NCI-H510A treated with DMSO at 0.1 percent for 48 hours (cell line): Measurements from ENCODE around the gene MEAK7.

Experiments used
- DNase-seq: peaks from one replicate; lab custom pipeline; 2025; lab: John Stamatoyannopoulos, UW

Gene MEAK7

DNA sequence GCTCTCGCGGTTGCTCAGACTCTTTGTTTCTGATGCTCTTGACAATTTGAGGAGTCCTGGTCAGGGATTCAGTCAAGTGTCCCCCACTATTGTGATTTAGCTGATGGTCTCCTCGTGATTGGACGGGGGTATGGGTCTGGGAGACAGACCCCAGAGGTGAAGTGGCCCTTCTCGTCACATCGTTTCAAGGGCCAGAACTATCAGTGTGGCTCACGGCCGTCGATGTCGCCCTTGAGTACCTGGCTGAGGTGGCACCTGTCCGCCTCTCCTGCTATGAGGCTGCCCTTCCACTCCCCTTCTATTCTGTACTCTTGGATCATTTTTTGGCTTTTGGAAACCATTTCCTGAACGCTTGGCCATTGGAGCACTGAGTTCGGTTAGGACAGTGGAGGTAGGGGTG lies 7.4 kb upstream of the MEAK7 start:
- peak; percentile 90 for DNase-seq

DNA sequence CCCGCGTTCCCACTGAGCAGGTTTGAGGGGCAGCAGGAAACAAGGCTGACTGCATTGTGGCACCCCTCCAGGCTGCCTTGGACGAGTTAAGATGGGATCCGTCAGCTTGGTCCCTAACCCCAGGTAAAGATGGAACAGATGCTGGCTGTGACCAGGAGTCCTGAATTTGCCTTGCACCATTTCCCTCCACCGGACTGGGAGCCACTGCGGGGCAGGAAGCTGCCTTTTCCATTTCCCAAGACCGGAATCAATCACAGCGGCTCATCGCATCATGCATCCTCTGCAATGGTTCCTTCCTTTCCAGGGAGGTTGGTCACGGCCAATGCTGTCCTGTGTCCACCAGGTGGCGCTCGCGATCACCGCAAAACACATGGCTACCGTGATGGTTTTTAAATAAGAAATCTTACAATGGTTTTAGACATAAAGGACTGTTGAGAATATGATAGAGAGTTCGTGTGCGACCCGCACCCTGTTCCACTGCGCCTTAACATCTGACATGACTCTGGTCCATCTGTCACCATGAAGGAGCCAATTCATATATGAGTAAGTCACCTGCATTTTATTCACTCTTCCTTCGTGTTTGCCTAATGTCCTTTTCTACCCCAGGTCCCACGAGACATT lies 6.8 kb upstream of the MEAK7 start:
- peak; percentile 96 for DNase-seq

DNA sequence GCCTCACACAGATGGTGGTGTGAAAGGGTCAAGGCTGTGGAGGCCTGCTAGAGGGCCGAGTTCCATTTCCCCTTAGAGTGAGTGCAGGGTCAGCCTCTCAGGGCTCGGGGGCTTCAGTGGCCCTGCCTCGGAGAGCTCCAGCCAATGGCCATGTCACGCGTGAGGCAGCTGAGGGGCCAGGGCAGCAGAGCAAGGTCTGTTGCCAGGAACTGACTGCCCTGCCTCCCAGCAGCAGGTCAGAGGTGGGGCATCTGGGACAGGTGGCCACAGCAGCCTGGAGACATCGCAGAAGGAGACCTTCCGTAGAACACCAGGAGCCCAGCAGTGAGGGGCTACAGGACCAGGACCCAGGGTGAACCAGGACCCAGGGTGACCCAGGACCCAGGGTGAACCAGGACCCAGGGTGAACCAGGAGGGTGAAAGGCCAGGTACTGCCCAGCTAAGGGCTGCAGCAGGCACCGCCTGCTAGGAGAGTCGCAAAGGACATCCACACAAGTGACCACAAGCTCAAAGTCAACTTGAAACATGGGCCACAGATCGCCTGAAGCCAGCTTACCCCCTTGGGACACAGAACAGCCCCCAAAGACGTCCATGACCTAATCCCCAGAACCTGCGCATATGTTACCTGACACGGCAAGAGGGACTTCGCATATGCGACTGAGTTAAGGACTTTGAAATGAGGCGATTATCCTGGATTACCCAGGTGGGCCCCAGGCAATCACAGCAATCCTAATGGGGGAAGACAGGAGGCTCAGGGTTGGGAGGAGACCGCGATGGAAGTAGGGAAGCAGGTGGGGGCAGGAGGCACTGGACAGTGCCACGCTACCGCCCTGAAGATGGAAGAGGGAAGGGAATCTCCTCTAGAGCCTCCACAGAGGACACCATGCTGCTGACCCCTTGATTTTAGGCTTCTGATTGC lies 4.8 kb upstream of the MEAK7 start:
- no peak for DNase-seq

DNA sequence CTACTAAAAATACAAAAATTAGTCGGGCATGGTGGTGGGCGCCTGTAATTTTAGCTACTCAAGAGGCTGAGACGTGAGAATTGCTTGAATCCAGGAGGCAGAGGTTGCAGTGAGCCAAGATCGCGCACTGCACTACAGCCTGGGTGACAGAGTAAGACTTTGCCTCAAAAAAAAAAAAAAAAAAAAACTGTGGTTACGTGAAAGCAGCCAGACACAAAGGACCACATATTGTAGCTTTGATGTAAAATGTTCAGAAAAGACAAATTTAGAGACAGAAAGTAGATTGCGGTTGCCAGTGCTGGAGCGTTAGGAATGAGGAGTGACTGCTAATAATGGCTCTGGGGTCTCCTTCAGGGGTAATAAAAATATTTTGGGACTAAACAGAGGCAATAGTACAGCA lies 4.0 kb upstream of the MEAK7 start:
- no peak for DNase-seq

DNA sequence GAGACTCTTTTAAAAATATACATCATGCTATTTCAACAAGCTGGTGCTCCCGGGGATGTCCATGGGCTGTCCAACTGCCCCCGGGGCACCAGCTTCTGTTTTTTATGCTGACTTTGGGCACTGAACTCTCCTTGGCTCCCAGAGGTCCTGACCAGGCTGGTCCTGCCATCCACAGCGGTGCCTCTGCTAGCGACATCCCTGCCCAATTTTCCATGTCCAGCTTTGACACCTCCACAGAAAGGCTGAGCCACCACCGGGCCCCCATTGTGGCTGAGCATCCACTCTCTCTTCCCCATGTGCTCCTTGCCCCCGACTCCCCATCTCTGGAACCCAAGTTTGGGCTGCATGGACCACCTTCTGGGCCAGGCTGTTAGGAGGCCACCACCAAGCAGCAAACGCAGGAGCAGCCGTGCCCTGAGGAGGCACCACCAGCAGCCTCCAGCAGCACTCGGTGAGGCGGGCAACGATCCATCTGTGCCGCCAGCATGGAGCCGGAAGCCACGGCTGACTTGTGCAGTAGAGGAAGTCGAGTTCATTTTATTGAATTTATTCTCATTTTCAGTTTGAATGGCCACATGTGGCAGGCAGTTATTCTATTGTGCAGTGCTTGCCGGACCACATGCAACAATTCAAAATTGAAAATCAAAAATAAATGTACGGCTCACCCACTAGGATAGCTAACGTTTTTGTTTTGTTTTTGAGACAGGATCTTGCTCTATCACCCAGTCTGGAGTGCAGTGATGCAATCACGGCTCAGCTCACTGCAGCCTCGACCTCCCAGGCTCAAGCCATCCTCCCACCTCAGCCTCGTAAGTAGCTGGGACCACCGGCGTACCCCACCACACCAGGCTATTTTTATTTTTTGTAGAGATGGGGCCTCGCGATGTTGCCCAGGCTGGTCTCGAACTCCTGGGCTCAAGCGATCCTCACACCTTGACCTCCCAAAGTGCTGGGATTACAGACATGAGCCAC lies 2.8 kb upstream of the MEAK7 start:
- DNase-seq: no peak

DNA sequence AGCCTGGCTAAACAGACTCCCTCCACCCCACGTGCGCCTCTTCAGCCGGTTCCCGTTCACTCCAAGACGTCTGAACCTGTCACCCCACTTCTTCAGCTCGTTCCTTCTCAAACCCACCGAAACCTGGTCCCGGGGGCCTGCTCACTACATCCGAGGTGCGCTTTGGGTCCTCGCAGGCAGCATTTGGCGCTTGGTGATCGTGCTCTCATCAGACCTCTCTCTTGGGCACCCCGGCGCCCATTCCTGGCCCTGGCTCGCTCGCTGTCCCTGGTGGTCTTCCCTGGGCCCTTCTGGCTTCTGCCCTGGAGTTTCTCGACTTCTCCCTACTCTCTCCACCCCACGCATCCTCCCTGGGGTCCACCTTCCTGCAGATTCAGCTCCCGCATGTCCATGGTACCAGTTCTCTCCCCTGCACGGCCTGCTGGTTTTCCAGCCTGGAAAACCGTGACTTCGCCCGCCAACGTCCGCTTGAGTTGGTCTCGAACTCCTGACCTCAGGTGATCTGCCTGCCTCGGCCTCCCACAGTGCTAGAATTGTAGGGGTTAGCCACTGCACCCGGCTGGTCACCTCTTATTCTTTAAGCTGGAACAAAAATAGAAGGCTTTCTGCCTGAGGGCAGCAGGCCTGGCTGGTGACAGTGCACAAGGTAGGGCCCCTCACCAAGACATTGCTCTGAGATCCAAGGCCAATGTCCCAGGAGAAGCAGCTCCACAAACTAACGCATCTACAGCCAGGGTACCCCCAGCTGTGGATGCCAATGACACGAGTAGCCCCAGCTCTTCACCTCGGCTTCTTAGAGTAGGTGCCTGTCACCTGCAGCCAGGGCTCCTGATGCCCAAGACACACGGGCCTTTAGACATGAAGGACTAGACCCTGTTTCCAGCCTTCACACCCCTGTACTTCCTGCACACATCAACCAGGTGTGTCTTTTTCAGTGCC lies 1.1 kb upstream of the MEAK7 start:
- no peak for DNase-seq

DNA sequence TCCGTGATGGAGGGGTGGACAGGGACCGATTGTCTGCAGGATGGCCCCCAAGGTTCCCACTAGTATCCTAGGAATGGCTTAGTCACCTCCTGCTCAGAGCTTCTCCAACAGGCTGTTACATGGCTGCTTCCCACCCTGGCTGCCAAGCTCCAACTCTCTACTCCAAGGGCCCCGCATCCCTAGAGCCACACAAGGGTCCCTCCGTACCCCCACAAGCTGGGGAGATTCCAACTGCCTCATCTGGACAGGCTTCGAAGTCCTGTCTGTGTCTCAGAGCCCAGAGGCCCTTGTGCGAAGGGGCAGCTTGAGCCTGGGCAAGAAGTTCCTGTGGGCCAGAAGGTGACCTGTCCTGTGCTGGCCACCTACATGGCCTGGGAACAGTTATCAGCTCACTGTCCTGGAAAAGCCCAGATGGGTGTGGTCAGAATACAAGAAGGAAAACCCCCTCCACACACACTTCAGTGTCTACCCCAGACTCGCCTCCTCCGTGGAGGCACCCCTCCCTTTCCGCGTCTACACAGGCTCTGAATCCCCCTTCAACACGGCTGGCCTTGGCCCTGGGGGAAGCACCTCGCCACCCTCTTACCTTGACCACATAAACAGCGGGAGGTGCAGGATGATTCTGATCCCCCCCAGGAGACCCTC lies 586 bp downstream of the MEAK7 start:
- DNase-seq: no peak

DNA sequence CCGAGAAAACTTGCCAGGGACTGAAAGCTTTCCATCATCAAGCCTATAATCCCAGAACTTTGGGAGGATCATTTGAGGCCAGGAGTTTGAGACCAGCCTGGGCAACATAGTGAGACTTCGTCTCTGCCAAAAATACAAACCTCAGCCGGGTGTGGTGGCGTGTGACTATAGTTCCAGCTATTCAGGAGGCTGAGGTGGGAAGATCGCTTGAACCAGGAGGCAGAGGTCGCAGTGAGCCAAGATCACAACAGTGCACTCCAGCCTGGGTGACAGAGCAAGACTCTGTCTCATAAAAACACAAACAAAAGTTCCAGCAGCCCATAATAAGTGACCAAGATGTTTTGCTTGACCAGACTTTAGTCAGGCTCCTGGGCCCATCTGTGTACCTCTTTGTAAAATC lies 1.9 kb downstream of the MEAK7 start:
- no peak for DNase-seq

DNA sequence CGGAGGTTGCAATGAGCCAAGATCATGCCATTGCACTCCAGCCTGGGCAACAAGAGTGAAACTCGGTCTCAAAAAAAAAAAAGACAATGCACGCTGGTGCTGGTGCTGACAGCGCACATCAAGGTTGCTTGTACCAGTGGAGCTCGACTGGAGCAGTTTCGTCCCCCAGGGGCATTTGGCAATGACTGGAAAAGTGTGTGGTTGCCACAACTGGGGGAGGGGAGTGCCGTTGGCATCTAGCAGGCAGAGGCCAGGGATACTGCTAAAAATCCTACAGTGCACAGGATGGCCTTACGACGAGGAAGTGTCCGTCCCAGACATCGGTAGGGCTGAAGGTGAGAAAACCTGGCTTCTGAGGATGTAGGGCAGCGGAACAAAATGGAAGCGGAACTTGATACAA lies 2.4 kb downstream of the MEAK7 start:
- DNase-seq: no peak

DNA sequence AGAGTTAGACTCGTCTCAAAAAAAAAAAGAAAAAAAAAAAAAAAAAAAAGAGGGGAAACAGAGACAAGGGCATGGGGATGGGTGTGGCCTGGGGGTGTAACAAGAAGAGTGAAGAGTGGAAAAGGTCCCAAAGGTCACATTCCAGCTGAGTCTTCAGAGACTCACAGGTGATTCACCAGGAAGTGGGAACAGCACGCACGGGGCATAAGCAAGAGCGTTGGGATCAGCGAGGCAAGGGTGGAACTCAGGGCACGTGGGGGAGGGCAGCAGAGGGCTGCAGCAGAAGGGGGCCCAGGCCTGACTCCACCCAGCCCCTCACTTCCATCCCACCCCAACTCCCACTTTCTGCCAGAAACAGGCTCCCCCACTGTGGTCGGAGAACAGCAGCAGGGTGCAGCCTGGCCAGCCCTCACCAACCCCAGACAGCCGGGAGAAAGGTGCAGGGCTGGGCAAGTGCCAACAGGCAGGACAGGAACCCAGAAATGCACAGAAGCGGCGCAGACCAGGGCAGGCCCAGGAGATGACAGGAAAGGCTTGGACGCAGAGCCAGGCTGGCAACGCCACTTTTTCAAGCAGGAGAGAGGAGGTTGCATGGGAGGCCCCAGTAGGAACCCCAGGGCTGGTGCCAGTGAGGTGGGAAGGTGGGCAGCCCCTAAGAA lies 3.3 kb downstream of the MEAK7 start:
- DNase-seq: no peak

DNA sequence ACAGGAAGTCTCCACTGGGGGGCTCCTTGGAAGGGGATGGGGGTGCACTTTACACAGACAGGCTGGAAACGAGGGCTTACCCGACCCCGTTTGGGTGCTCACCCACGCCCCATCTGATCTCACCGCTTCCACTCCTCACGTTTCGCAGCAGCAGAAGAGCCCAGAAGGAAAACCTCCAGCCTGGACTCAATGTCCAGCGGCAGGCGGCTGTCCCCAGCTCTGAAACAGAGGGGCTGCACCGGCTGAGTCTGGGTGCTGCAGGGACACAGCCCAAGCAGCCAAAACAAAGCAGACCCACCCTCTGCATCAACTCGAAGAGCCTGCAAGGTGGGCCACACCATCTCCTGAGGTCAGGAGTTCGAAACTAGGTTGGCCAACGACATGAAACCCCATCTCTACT lies 3.9 kb downstream of the MEAK7 start:
- no peak for DNase-seq

DNA sequence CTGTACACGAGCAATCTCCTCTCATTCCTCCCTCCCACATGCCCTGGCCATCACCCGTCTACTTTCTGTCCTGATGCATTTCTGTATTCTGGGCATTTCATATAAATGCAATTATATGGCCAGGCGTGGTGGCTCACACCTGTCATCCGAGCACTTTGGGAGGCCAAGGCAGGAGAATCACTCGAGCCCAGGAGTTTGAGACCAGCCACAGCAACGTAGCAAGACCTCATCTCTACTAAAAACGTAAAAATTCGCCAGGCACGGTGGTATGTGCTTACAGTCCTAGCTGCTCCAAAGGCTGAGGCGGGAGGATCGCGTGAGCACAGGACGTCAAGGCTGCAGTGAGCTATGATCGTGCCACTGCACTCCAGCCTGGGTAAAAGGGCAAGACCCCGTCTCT lies 4.8 kb downstream of the MEAK7 start:
- no peak for DNase-seq

DNA sequence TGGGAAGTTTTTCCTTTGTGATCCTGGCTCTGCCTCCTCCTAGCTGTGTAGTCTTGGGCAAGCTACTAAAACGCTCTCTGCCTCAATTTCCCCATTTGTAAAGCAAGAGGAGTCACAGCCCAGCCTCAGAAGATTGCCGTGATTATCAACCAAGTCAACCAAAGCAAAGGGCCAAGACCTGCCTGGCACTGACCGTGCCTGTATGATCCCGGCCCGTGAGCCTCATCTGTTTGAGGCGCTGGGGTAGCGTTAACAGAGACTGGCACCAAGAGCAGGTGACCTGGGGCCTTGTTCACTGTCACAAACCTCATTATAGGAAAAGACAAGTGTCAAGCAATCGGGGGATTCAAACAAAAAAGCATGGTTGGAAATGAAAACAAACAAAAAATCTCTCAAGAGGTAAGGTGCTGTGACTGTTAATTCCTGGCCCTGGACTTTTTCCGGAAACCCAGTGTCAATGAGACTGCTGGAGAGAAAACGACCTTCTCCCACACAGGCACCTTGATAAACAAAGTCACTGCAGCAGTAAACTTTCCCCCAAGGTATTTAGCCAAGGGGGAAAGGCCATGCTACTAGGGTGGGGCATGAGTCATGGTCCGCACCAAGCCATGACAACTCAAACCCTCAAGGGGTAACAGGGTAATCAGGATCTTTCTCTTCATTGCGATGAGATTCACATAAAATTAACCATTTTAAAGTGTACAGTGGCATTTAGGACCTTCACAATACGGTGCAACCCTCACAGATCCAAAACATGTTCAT lies 5.4 kb downstream of the MEAK7 start:
- DNase-seq: no peak

DNA sequence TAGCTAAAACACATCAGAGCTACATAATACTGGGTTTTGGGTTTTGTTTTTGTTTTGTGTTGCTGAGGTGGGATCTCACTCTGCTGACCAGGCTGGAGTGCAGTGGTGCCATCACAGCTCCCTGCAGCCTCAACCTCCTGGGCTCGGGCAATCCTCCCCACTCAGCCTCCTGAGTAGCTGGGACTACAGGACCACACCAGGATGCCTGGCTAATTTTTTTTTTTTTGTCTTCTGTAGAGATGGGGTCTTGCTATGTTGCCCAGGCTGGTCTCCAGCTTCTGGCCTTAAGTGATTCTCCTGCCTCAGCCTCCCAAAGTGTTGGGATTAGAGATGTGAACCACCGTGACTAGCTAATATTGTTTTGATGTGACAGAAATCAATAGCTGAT lies 6.2 kb downstream of the MEAK7 start:
- DNase-seq: no peak

DNA sequence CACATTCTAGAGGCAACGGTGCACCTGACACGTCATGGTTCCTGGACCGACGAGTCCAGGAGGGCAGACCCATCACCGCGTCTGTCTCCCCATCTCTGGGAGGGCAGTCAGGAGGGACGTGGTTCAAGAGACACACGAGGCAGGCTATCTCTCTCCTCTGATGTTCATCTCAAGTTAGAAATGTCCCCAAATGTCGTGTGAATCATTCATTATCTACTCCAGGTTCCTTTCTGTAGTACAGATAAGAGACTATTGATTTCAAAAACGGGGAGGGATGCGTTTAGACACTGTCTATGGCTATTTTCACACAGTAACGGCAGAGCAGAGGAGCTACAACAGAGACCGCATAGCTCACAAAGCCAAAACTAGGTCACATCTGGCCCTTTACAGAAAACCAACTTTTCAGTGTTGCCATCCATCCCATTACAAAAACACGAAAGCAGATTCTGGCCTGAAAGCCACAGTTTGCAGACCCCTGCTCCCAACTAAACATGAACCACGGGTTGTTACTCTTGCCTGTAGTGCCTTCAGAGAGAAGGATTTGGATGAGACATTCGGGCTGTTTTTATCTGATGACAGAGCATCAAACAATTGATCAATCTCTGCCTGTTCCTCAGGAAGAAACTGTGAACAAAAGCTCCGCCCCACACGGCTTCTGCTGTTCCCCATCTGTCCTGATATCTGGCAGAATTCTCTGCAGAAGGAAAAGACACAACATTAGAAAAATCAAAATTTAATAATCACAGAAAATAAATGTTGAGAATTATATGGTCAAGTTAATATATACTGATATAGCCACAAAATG lies 6.8 kb downstream of the MEAK7 start:
- no peak for DNase-seq

DNA sequence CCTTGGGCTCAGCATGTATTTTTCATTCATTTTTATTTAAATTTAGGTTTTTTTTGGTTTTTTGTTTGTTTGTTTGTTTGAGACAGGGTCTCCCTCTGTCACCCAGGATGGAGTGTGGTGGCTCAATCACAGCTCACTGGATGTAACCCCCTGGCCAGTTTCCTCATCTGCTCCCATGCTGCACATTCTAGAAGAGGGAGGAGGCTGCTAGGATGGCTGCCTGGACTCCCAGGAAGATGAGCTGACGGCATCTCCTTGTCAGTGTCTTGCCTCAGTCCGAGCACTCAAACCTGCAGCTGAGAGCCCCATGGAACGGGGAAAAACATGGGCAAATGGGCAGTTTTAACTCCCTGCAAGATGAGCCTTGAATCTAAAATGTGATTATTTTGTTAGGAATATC lies 7.5 kb downstream of the MEAK7 start:
- DNase-seq: no peak

DNA sequence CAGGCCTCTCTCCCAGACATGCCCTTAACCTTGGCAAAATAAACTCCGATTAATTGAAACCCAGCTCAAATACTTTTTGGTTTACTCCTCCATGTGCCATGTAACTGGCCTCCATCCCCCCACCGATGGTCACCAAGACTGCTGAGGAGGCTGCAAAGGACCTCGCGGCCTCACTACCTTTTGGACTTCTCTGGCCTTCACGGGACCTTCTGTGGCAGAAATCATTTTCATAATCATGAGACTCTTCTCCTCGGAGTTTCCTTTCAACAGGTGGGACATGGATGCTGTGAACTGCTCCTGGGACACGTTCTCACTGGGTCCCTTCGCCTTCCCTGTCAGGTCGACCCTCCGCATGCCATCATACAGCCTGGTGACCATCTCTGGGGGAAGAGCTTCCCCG lies 9.0 kb downstream of the MEAK7 start:
- DNase-seq: no peak

DNA sequence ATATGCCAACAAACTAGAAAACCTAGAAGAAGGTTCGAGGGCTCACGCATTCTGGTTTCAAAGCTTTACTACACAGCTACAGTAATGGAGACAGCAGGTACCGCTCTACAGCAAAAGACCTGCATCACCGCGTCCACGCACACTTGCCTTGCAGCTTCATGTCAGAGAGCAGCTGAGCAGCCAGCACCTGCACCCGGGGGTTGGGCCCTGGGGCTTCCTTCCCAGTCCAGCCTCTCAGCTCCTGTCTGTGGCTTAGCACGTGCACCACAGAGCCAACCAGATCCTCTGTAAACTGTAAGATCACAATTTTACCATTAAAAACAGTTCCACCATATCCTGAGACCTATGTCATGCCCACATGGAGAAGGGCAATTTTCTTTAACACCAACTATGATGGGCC lies 15.3 kb downstream of the MEAK7 start:
- DNase-seq: no peak

DNA sequence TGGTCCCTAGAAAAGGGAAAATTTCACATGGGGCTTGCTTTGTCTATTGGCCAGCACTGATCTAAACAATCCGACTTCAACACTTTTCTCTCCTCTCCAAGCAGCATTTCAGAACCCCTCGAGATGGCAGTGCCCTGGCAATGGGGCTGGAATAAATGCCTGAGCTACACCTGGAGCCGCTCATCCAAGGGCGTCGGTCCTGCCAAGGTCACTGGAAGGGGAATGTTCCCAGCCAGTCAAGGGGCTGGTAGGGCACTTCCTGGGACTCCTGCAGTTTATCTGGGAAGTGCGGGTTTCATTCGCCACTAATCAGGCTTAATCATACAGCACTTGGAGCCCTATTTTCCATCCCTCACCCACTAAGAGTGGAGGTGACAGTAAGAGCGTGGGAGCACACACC lies 17.1 kb downstream of the MEAK7 start:
- DNase-seq: no peak
